ENCODE measurements around the gene WWC1.

Gene WWC1

GRCh38 chr5:168305281-168305680, 13.8 kb downstream of the WWC1 start:
- TF ChIP-seq CTCF (IDR thresholded peaks at IDR 0.05), result no peak

DNA sequence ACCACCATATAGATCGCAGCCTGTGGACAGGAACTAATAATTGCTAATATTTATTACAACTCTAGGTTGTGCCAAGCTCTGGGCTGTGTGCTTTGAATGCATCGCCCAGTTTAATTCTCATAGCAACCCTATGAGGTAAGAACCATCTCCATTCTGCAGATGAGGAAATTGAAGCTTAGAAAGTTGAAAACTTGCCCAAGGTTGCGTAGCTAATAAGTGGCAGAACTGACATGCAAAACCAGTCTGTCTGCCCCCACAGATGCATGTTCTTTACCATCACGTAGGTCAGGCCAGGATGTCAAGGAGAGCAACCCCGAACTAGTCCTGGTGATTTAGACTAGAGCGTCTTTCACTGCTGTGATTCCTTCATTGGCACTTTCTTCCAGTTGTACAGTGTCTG, 15.6 kb downstream of the WWC1 start:
- TF ChIP-seq CTCF (IDR thresholded peaks at IDR 0.05), result no peak

GRCh38 chr5:168307925-168308584, 16.6 kb downstream of the WWC1 start:
- no peak for TF ChIP-seq CTCF (IDR thresholded peaks at IDR 0.05)

DNA sequence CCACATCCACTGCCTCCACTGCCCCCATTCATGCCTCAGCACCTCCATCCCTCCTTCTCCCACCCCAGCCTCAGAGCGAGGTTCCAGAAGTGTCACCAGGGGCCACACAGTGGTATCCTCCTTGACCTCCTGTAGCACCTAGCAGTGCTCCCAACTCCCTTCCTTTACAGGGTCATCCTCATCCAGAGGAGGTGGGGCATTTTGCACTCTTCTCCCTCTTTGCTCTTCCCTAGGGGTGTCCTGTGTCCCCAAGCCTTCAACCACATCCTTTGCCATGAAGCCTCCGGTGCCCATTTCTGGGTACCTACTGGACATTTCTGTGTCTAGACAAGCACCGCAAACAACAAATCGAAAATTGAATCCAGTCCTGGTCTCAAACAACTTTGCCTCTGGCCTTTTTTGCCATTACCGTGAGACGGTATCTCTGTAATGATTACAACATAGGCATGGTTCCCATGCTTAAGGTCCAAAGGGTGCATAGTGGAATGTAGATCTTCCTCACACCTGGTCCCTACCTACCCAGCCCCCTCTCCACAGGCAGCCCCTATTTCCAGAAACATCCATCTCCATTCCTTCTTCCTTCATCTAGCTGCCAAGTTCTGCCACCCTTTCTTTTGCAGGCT, 17.6 kb downstream of the WWC1 start:
- no peak for TF ChIP-seq CTCF (IDR thresholded peaks at IDR 0.05)

DNA sequence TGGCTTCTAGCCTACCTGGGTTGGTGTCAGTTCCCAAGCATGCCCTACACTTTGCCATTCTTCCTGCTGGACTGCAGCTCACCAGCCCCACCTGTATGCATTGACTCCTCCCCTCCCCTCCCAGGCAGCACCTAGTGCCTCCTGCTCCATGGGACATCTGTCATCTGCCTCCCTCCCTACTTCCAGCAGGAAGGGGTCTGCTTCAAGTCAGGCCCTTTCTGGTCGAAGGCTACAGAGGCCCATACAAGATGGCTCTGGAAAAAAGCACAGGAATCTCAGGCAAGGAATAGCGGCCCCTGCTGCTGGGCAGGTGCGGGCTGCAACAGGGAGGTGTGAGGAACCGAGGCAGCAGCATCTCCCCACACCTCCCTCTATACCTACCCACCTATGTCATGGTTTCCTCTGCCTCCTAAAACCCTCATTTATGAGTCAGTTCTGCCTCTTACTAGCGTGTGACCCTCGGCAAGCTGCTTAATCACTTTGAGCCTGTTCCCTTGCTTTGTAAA, 19.7 kb downstream of the WWC1 start:
- TF ChIP-seq CTCF (IDR thresholded peaks at IDR 0.05), result no peak

- TF ChIP-seq CTCF (IDR thresholded peaks at IDR 0.05), result no peak
Measured at GRCh38 chr5:168312606-168313295, 21.3 kb downstream of the WWC1 start.

DNA sequence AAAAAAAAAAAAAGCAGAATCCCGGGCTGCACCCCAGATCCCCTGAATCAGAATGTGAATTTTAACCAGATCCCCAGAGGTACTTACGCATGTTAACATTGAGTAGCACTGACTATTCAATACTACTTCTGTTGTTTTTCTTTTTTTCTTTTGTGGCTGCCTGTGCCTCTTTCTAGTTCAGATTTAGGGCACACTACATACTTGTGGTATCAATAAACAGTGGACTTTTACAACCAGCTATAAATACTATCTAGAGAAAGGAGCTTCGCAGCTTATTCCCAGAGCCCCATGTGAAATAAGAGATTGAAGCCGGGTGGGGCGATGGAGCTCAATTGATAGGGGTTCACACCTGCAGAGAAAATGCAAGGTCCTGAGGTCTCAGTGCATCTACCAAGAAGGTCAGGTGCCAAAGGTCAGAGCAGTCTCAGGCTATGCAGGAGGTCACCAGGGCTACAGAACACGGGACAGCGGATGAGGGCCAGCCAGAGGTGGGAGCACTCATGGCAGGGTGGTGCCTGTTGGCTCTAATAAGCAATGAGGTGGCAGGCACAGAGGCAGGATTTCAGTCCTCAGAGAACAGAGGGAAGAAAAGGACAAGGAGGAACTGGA, 22.3 kb downstream of the WWC1 start:
- TF ChIP-seq CTCF (IDR thresholded peaks at IDR 0.05), result no peak

Data from LNCAP (cell line).